Spinal cord (tissue), 10 donors: ENCODE data around the gene TMEM208. TPM values are rescaled to one million over a fixed set of nuclear protein-coding genes. Genes with fewer than 3 reads are reported as not detected.

ENCODE experiments used
- DNase-seq, 6 donors: peaks; one replicate each; pipeline versions ENCODE4 v3.0.0 to v3.0.0-alpha.2; 2013 to 2015; ENCODE audit warnings: low spot score in 6 of 6, low read depth in 4 of 6
- H3K27ac ChIP-seq: one replicate; pipeline ENCODE4 v1.5.1; 2013; ENCODE audit warnings: low read depth, low read length, control low read depth
- H3K27me3 ChIP-seq: one replicate; pipeline ENCODE4 v1.6.1; 2013; ENCODE audit warnings: low read length; ENCODE audit not compliant: control insufficient read depth, insufficient read depth
- H3K36me3 ChIP-seq: one replicate; pipeline ENCODE4 v1.6.1; 2013; ENCODE audit warnings: low read length; ENCODE audit not compliant: control insufficient read depth, insufficient read depth
- H3K4me1 ChIP-seq: one replicate; pipeline ENCODE4 v1.6.1; 2013; ENCODE audit warnings: low read length; ENCODE audit not compliant: control insufficient read depth, insufficient read depth
- H3K4me3 ChIP-seq: one replicate; pipeline ENCODE4 v1.5.1; 2013; ENCODE audit warnings: low read depth, low read length, control low read depth
- H3K9me3 ChIP-seq: one replicate; pipeline ENCODE4 v1.6.1; 2013; ENCODE audit warnings: low read length; ENCODE audit not compliant: control insufficient read depth, insufficient read depth
- WGBS: methylation state at CpG from one replicate; pipeline ENCODE4 v1.1.5; 2013; ENCODE audit warnings: missing lambda C conversion rate; ENCODE audit not compliant: insufficient coverage; 5-methylcytosine and 5-hydroxymethylcytosine counted together
- polyA plus RNA-seq, 2 donors: library from polyadenylated mRNA; unstranded; fragments of 120-200 nt; gene quantifications; one replicate each; pipeline ENCODE4 v1.2.1, GENCODE V29; 2013; ENCODE audit not compliant: insufficient read length in 2 of 2
- total RNA-seq, 2 donors: library from RNA; depleted of rRNA in 1 of 2; stranded (reverse); fragments of 120-200 nt in 1 of 2; fragments of >200 nt in 1 of 2; gene quantifications; one replicate each; pipeline versions ENCODE4 v1.2.3 to v1.2.4, GENCODE V29; 2013 to 2014
- donor health status: healthy.

The TMEM208 gene
- total and polyA plus RNA-seq, 4 donors: 18.8 to 57.4 (median 45.7) TPM

DNA sequence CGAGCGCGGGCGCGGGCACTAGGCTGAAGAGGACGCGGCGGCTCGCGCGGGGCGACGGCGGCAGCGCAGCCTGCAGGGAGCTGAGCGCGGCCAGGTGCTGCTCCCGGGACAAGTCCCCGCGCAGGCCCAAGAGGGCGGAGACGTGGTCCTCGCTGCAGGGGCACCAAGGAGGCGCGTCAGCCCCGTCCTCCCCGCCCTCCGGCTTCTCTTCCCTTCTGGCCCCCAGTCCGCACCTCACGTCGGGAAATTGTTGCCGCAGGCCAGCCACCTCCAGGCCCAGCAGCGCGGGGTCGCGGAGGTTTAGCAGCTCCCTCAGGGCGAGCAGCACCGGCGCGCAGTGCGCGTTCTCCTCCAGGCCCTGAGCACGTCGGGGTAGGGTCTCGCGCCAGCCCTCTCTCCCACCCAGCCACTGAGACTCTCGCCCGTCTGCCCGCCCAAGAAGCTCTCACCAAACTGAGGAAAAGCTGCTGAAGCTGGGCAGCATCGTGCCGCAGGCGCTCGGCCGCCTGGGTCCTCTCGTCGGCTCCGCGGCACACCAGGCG is 42.4 kb upstream of the TMEM208 start:
- Histone ChIP-seq H3K36me3 (peaks cover 26% of the 10 kb centered on the region), H3K4me3 (peak overlapping the region; percentile 68), H3K27me3 (no peaks in the 10 kb centered on the region), H3K9me3 (no peaks in the 10 kb centered on the region), H3K4me1 (peaks cover 47% of the 10 kb centered on the region), H3K27ac (peak overlapping the region; percentile 87)
- DNase-seq: no peak
- WGBS: 5% methylated on average over 59 of the region's 59 CpGs

DNA sequence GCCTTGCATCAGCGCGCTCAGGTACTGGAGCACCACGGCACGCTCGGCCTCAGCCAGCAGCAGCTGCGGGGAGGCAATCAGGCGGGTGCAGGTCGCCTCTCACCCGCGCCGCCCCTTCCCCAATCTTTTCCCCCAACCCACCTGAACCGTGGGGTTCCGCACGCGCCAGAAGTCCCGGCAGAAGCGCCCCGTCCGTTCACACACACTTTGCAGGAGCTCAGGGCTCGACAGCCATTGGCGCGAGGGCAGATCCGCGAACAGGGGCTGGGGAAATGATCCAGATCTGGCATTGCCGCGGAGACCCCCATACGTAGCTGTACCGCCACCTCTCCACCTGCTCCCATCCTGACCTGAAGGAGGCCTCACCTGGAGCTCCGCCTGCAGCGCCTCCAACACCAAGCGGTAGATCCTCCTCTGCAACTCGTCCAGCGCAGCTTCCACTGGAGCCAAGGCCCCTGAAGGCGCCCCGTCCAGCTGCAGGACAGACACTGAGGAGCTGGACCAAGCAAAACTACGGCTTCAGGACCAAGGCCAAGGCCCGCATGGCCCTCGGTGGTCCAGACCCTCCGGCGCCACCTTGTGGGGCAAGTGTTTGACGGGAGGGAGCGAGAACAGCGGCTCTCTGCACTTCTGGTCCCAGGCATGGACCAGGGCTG is 41.8 kb upstream of the TMEM208 start:
- 12% methylated on average over 43 of the region's 43 CpGs for WGBS
- H3K9me3 ChIP-seq: no peaks in the 10 kb centered on the region
- H3K4me3 ChIP-seq: no peak overlapping the region
- peak in 4 of 6 donors; percentile 70 to 92 (median 80) for DNase-seq
- peaks cover 47% of the 10 kb centered on the region for H3K4me1 ChIP-seq
- no peaks in the 10 kb centered on the region for H3K27me3 ChIP-seq
- peak overlapping the region; percentile 40 for H3K27ac ChIP-seq
- H3K36me3 ChIP-seq: peaks cover 20% of the 10 kb centered on the region

DNA sequence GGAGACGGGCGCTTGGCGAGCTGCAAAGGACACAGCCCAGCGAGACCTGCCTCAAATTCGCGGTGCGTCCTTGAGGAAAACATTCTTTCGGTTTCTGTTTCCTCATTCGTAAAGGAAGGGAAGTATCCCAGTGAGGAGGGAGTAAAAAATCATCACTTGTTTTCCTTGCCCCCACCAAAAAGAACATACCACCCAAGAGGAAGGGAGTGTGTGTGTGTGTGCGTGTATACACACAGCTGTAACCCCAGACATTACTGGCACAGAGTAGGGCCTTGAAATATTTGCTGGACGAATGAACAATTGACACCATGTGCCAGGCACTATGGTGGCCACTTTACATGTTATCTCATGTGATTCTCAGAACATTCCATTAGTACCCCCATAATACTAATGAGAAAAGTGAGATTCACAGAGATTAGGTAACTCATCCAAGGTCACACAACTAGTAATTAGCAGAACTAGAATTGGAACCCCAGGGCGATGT is 41.2 kb upstream of the TMEM208 start:
- no peaks in the 10 kb centered on the region for H3K9me3 ChIP-seq
- 12% methylated on average over 8 of the region's 12 CpGs for WGBS
- no peak overlapping the region for H3K27ac ChIP-seq
- no peak for DNase-seq
- peaks cover 44% of the 10 kb centered on the region for H3K4me1 ChIP-seq
- H3K36me3 ChIP-seq: peaks cover 14% of the 10 kb centered on the region
- H3K27me3 ChIP-seq: no peaks in the 10 kb centered on the region
- no peak overlapping the region for H3K4me3 ChIP-seq

DNA sequence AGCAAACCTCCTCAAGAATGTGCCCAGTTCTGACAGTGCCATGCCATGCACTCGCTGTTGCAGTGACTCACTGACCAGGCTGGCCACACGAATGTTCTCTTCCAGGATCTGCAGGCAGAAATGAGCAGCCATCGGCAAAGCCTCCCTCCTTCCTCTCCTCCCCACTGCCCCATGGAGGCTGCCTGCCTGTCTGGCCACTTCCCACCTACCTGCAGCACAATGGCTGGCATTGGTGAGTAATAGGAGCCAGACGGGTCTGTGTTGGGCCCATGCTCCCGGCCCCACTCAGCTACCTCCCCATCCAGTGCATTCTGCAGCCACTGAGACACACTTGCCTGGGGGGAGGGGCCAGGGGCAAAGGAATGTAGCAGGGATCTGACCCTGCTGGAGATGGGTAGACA is 40.4 kb upstream of the TMEM208 start:
- Histone ChIP-seq H3K36me3 (peaks cover 13% of the 10 kb centered on the region), H3K4me3 (no peak overlapping the region), H3K27me3 (no peaks in the 10 kb centered on the region), H3K4me1 (peaks cover 42% of the 10 kb centered on the region), H3K27ac (no peak overlapping the region), H3K9me3 (no peaks in the 10 kb centered on the region)
- WGBS: 93% methylated on average over 3 of the region's 5 CpGs
- no peak for DNase-seq

DNA sequence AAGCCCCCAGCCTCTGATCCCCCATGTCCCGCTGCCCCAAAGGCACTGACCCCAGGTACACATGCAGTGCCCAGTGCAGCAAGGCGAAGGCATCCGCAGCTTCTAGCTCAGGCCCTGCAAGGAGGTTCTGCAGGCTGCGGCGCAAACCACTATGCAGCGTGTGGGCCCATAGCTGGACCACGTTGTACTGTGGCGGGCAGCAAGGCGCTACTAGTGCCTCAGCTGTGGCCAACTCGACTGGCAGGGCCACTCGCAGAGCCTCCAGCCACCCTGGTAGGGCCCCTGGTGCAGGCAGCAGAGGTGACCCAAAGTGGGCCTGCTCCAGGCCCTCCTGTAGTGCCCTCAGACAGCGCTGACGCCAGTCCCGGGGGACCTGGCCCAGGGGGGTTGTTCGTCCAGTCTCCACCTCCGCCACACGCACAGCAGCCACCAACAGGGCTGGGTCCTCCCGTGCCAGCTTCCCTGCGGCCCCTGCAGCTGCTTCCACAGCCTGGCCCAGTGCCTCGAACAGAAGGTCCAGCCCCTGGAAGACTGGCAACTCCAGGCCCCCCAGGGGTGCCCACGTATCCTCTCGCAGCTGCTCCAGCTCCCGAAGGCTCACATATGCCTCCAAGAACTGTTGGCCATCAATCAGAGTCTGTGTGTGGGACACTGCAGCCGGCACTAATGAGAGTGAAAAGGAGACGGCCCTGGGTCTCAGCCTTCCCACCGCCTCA is 39.6 kb upstream of the TMEM208 start:
- Histone ChIP-seq H3K9me3 (no peaks in the 10 kb centered on the region), H3K27ac (no peak overlapping the region), H3K27me3 (no peaks in the 10 kb centered on the region), H3K4me3 (no peak overlapping the region), H3K36me3 (peaks cover 13% of the 10 kb centered on the region), H3K4me1 (peaks cover 45% of the 10 kb centered on the region)
- peak in 1 of 6 donors; percentile 72 for DNase-seq
- WGBS: 49% methylated on average over 23 of the region's 26 CpGs

DNA sequence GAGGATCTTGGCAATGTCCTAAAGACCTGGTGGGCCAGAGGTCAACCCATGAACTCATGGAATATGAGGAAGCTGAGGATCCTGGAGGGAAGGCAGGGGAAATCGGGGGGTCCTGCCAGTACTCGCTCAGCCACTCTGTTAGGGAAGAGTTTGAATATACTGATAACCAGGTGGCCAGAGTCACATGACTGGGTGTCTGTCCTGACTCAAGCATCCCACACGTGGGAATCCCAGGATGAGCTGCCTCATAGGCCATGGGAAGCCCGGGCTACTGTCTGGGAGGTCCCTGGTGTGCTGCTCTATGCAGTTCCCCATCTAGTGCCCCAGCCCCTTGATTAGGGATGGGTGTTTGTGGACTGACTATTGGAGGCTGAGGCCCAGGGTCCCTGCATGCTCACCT is 38.6 kb upstream of the TMEM208 start:
- Histone ChIP-seq H3K27me3 (no peaks in the 10 kb centered on the region), H3K4me3 (no peak overlapping the region), H3K36me3 (peaks cover 18% of the 10 kb centered on the region), H3K27ac (no peak overlapping the region), H3K4me1 (peaks cover 52% of the 10 kb centered on the region), H3K9me3 (no peaks in the 10 kb centered on the region)
- WGBS: 78% methylated on average over 4 of the region's 4 CpGs
- DNase-seq: no peak

DNA sequence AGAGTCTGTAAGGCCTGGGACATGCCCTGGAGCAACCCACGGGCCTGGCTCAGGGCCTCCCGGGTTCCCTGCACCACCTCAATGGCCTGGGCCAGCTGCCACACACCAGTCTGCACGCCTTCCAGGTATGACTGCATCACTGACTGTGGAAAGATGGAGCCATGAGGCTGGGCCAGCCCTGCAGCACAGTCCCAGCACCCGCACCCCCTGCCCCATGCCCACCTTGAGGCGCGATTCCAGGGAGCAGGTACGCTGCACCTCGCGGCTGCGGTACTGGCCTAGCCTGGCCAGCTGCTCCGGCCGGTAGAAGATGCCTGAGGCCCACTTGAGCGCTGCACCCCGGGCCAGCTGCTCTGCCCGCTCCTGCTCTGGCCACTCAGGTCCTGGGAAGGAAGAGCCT is 38.1 kb upstream of the TMEM208 start:
- WGBS: 89% methylated on average over 12 of the region's 15 CpGs
- no peaks in the 10 kb centered on the region for H3K9me3 ChIP-seq
- no peak overlapping the region for H3K27ac ChIP-seq
- peaks cover 55% of the 10 kb centered on the region for H3K4me1 ChIP-seq
- no peak for DNase-seq
- no peak overlapping the region for H3K4me3 ChIP-seq
- no peaks in the 10 kb centered on the region for H3K27me3 ChIP-seq
- H3K36me3 ChIP-seq: peaks cover 22% of the 10 kb centered on the region

DNA sequence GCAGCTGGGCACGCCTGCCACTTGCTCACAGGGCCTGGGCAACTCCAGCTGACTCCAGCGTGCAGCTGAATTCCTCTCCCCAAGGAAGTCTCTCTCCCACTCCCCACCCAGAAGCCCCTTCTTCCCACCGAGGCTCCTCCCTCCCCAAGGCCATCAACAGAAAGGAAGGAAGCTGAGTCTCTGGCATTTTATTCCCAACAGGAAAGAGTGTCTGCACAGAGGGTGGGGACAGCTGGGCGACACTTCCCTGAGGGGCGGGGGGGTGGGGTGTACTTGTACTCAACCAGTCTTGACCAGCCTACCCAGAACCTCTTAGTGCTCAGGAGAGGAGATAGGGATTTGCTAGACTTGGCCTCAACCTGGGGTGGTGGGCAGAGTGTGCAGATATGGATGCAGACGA is 36.9 kb upstream of the TMEM208 start, which contains the start of gene EXOC3L1:
Gene EXOC3L1, minus strand, starts transcription at position 96 of the 400 bp plus-strand sequence. CDS start 460 bp downstream, outside the sequence.
- Histone ChIP-seq H3K36me3 (peaks cover 35% of the 10 kb centered on the region), H3K4me3 (no peak within 1 kb of the TSS), H3K27ac (no peak within 1 kb of the TSS), H3K27me3 (no peaks in the 10 kb centered on the region), H3K4me1 (peaks cover 44% of the 10 kb centered on the region), H3K9me3 (no peaks in the 10 kb centered on the region)
- WGBS: 35% methylated on average over 3 of the region's 6 CpGs
- DNase-seq: no peak

DNA sequence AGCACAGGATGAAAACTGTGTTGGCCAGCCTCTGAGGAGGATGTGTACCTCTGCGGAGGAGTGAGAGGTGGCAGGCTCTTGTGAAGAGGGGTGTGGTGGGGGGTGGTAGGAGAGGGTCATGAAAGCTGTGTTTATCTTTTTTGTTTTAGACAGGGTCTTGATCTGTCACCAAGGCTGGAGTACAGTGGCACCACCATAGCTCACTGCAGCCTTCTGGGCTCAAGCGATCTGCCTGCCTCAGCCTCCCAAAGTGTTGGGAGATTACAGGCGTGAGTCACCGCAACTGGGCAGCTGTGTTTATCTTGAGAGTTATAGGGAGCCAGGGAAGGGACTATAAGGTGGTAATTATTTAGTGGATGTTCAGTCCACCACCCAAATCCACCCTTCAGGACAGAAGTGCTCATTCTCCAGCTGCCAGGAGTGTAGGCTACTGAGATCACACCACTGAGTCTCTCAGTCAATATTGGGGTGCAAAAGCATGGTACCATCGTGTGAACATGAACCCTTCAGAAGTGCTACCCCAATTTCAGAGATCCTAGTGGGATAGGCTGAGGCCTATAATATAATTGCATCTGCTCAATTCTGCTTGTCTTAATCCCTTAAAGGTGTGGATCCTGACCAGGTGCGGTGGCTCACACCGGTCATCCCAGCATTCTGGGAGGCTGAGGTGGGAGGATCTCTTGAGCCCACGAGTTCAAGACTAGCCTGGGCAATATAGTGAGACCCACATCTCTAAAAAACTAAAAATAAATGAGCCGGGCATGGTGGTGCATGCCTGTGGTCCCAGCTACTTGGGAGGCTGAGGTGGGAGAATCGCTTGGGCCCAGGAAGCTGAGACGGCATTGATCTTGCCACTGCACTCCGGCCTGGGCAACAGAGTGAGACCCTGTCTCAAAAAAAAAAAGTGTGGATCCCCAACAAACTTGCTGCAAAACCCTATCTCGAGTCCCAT is 36.2 kb upstream of the TMEM208 start:
- Histone ChIP-seq H3K9me3 (no peaks in the 10 kb centered on the region), H3K4me3 (no peak overlapping the region), H3K36me3 (peaks cover 41% of the 10 kb centered on the region), H3K27ac (no peak overlapping the region), H3K4me1 (peaks cover 38% of the 10 kb centered on the region), H3K27me3 (no peaks in the 10 kb centered on the region)
- 85% methylated on average over 6 of the region's 13 CpGs for WGBS
- no peak for DNase-seq
